Cardiac fibroblast (primary cell): Measurements from ENCODE around the gene PLXDC2.
A peak's percentile ranks its signal among the peaks of the same experiment; 100 is the strongest.
"Not testable (repeated sequence)": the region's sequence is repeated elsewhere in the genome, so short reads cannot be mapped to it uniquely, and the experiment has no call there.

Experiments used
- DNase-seq, 2 donors: peaks; one replicate each; pipeline versions ENCODE4 v3.0.0 to v3.0.0-alpha.2; 2010; ENCODE audit warnings: low read depth in 2 of 2
- H3K4me3 ChIP-seq, 2 donors: replicated peaks in 1 of 2; 1 replicate in 1 of 2; 2 replicates in 1 of 2; pipeline ENCODE4 v1.5.1; 2011; ENCODE audit warnings: low read depth in 2 of 2, low read length in 2 of 2, mild to moderate bottlenecking in 2 of 2, moderate library complexity in 1 of 2
- TF ChIP-seq, protein P1 (sequence below): IDR thresholded peaks from one replicate; pipeline ENCODE4 v1.5.1; 2011; ENCODE audit warnings: low read depth, mild to moderate bottlenecking, low read length, inconsistent platforms

The PLXDC2 gene

DNA sequence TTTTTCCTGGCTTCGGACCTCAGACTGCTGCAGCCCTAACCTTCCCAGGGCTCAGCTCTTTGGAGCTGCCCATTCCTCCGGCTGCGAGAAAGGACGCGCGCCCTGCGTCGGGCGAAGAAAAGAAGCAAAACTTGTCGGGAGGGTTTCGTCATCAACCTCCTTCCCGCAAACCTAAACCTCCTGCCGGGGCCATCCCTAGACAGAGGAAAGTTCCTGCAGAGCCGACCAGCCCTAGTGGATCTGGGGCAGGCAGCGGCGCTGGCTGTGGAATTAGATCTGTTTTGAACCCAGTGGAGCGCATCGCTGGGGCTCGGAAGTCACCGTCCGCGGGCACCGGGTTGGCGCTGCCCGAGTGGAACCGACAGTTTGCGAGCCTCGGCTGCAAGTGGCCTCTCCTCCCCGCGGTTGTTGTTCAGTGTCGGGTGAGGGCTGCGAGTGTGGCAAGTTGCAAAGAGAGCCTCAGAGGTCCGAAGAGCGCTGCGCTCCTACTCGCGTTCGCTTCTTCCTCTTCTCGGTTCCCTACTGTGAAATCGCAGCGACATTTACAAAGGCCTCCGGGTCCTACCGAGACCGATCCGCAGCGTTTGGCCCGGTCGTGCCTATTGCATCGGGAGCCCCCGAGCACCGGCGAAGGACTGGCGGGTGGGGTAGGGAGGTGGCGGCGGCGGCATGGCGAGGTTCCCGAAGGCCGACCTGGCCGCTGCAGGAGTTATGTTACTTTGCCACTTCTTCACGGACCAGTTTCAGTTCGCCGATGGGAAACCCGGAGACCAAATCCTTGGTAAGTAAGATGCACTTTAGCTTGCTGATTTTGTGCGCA is at the start of gene PLXDC2:
PLXDC2 (plus strand) TSS at position 22 of the 820 bp plus-strand sequence.
- peak within 1 kb of the TSS; percentile 73 to 75 for H3K4me3 ChIP-seq
- DNase-seq = peak; percentile 60 to 62
- TF ChIP-seq, protein P1, sequence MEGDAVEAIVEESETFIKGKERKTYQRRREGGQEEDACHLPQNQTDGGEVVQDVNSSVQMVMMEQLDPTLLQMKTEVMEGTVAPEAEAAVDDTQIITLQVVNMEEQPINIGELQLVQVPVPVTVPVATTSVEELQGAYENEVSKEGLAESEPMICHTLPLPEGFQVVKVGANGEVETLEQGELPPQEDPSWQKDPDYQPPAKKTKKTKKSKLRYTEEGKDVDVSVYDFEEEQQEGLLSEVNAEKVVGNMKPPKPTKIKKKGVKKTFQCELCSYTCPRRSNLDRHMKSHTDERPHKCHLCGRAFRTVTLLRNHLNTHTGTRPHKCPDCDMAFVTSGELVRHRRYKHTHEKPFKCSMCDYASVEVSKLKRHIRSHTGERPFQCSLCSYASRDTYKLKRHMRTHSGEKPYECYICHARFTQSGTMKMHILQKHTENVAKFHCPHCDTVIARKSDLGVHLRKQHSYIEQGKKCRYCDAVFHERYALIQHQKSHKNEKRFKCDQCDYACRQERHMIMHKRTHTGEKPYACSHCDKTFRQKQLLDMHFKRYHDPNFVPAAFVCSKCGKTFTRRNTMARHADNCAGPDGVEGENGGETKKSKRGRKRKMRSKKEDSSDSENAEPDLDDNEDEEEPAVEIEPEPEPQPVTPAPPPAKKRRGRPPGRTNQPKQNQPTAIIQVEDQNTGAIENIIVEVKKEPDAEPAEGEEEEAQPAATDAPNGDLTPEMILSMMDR = no peak

GRCh38 chr10:19767876-19768275 is 48.4 kb upstream of the PLXDC2 start:
- TF ChIP-seq, protein P1 = no peak
- no peak overlapping the region for H3K4me3 ChIP-seq
- no peak for DNase-seq

- not testable (repeated sequence) for DNase-seq
Measured at GRCh38 chr10:19769826-19770225, 46.4 kb upstream of the PLXDC2 start.

DNA sequence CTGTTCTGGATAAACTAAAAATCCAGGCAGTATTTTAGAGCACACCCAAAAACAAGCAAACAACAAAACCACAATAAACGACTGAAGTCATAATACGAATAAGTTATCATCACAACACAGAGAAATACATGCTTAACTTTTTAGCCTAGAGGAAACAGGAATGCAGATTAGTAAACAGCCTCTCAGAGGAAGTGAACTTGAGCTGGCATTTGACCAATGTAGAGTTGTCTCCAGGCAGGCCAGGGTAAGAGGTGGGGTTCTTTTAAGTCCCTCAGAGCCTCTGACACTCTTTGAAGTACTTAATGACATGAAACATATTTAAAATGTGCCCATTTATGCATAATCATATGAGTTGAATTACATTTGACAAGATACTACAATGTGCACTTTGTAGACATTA is 43.3 kb upstream of the PLXDC2 start:
- no peak for DNase-seq
- TF ChIP-seq, protein P1 = no peak
- no peak overlapping the region for H3K4me3 ChIP-seq

More at GRCh38 chr10:19769826-19770225, 46.4 kb upstream of the PLXDC2 start:
- H3K4me3 ChIP-seq = not testable (repeated sequence)

DNA sequence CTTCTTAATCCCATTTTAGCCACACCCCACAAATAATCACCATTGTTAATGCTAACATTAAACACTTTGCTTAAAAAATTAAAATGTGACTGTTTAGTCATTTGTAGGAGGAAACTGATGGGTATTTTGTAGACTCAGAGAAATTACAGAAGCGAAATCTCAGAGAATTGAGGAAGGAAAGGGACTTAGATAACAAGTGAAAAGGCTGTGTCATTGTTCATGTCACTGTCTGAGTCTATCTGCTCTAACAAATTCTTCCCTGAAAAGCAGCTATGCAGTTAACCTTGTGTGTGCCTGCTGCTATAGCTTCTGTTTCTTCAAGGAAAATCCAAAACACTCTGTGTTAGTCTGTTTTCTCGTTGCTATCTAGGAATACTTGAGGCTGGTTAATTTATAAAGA is 40.9 kb upstream of the PLXDC2 start:
- TF ChIP-seq, protein P1 = no peak
- no peak overlapping the region for H3K4me3 ChIP-seq
- no peak for DNase-seq

DNA sequence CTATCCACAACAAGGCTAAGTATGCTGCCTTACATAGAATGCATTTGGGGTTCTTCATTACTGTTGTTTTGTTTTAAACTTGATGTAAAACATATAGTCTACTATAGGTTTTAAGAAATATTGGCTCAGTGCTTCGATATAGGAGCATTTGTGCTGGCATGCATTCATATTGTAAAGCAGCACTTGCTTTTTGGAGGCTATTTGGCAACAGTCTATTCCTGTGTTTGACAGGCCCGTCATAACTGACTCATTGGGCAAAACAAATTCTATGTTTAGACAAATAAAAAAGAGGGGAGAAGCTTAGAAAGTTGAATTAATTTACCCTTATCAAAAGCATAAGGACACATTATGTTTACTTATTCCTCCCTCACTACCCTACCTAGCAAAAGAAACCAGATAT is 38.4 kb upstream of the PLXDC2 start:
- no peak overlapping the region for H3K4me3 ChIP-seq
- DNase-seq = no peak
- TF ChIP-seq, protein P1 = no peak

DNA sequence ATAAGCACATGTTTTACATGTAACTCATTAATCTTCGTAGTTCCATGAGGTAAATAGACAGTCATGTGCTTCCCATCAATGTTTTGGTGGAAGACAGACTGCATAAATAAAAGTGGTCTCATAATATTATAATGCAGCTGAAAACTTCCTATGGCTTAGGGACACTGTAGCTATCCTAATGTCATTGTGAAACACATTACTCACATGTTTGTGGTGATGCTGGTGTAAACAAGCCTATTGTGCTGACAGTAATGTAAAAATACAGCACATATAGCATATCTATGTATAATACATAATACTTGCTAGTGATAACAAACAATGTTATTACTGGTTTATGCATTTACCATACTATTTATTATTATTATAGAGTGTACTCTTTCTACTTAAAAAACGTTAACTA is 37.2 kb upstream of the PLXDC2 start:
- H3K4me3 ChIP-seq = no peak overlapping the region
- TF ChIP-seq, protein P1 = no peak
- DNase-seq = no peak
